ENCODE data around the gene HNRNPA1L2.
"Not testable (repeated sequence)": the region's sequence is repeated elsewhere in the genome, so short reads cannot be mapped to it uniquely, and the experiment has no call there.

The HNRNPA1L2 gene

GRCh38 chr13:52642131-52642530, at the start of gene HNRNPA1L2:
HNRNPA1L2 (plus strand) TSS chr13:52642431; CDS start chr13:52642493, 62 bp downstream.
- DNase-seq (ENCODE audit: low spot score), result no peak

- not testable (repeated sequence) for DNase-seq (ENCODE audit: low spot score)
These were observed 49.1 kb upstream of the HNRNPA1L2 start for GRCh38 chr13:52593175-52593574.

- not testable (repeated sequence) for DNase-seq (ENCODE audit: low spot score)
These were observed 48.4 kb upstream of the HNRNPA1L2 start for GRCh38 chr13:52593812-52594211.

- not testable (repeated sequence) for DNase-seq (ENCODE audit: low spot score)
These were observed 47.9 kb upstream of the HNRNPA1L2 start for GRCh38 chr13:52594295-52594694.

GRCh38 chr13:52597676-52598075, 44.6 kb upstream of the HNRNPA1L2 start:
- no peak for DNase-seq (ENCODE audit: low spot score)

- DNase-seq (ENCODE audit: low spot score), result no peak
These were observed 43.0 kb upstream of the HNRNPA1L2 start for GRCh38 chr13:52599037-52599847.

GRCh38 chr13:52599848-52600603, 42.2 kb upstream of the HNRNPA1L2 start:
- no peak for DNase-seq (ENCODE audit: low spot score)

- DNase-seq (ENCODE audit: low spot score), result no peak
These were observed 41.6 kb upstream of the HNRNPA1L2 start for GRCh38 chr13:52600666-52601065.

GRCh38 chr13:52603316-52603715, 38.9 kb upstream of the HNRNPA1L2 start:
- DNase-seq (ENCODE audit: low spot score), result not testable (repeated sequence)

GRCh38 chr13:52606126-52606525, 36.1 kb upstream of the HNRNPA1L2 start:
- DNase-seq (ENCODE audit: low spot score), result not testable (repeated sequence)

- not testable (repeated sequence) for DNase-seq (ENCODE audit: low spot score)
These were observed 35.4 kb upstream of the HNRNPA1L2 start for GRCh38 chr13:52606795-52607194.

GRCh38 chr13:52608184-52608583, 34.0 kb upstream of the HNRNPA1L2 start:
- not testable (repeated sequence) for DNase-seq (ENCODE audit: low spot score)

- DNase-seq (ENCODE audit: low spot score), result peak; percentile 61
These were observed 33.1 kb upstream of the HNRNPA1L2 start for GRCh38 chr13:52609013-52609606.

GRCh38 chr13:52610158-52610557, 32.1 kb upstream of the HNRNPA1L2 start:
- not testable (repeated sequence) for DNase-seq (ENCODE audit: low spot score)

- DNase-seq (ENCODE audit: low spot score), result no peak
These were observed 27.0 kb upstream of the HNRNPA1L2 start for GRCh38 chr13:52615134-52615801.

GRCh38 chr13:52615812-52616211, 26.4 kb upstream of the HNRNPA1L2 start:
- DNase-seq (ENCODE audit: low spot score), result no peak

- DNase-seq (ENCODE audit: low spot score), result peak; percentile 92
These were observed 24.9 kb upstream of the HNRNPA1L2 start for GRCh38 chr13:52617070-52618060.

GRCh38 chr13:52631083-52631690, 11.0 kb upstream of the HNRNPA1L2 start:
- not testable (repeated sequence) for DNase-seq (ENCODE audit: low spot score)

GRCh38 chr13:52638666-52639328, 3.4 kb upstream of the HNRNPA1L2 start:
- no peak for DNase-seq (ENCODE audit: low spot score)

GRCh38 chr13:52644108-52644507, 1.9 kb downstream of the HNRNPA1L2 start:
- no peak for DNase-seq (ENCODE audit: low spot score)
